Hematopoietic multipotent progenitor cell treated with erythropoietin and hydrocortisone succinate and interleukin-3 and kit ligand, for 4 days (in vitro differentiated cells): ENCODE measurements around the gene MBD6.
"Not testable (repeated sequence)": the region's sequence is repeated elsewhere in the genome, so short reads cannot be mapped to it uniquely, and the experiment has no call there.

Experiments used
- DNase-seq: peaks from one replicate; pipeline ENCODE4 v3.0.0-alpha.2; 2015

The MBD6 gene

GRCh38 chr12:57488402-57489156 is 34.0 kb upstream of the MBD6 start:
- DNase-seq: no peak

- no peak for DNase-seq
Measured at GRCh38 chr12:57489157-57489641, 33.4 kb upstream of the MBD6 start.

GRCh38 chr12:57490126-57490525 is 32.5 kb upstream of the MBD6 start:
- DNase-seq: no peak

GRCh38 chr12:57491393-57492280 is 31.0 kb upstream of the MBD6 start:
- peak; percentile 76 for DNase-seq

- DNase-seq: not testable (repeated sequence)
Measured at GRCh38 chr12:57495051-57495701, 27.4 kb upstream of the MBD6 start.

- no peak for DNase-seq
Measured at GRCh38 chr12:57496822-57497221, 25.8 kb upstream of the MBD6 start.

GRCh38 chr12:57497223-57498131 is 25.1 kb upstream of the MBD6 start:
- DNase-seq: no peak

- no peak for DNase-seq
Measured at GRCh38 chr12:57498132-57498502, 24.5 kb upstream of the MBD6 start.

GRCh38 chr12:57498571-57498970 is 24.1 kb upstream of the MBD6 start:
- DNase-seq: no peak

GRCh38 chr12:57500213-57500612 is 22.4 kb upstream of the MBD6 start:
- no peak for DNase-seq

- DNase-seq: not testable (repeated sequence)
Measured at GRCh38 chr12:57502311-57502969, 20.2 kb upstream of the MBD6 start.

- not testable (repeated sequence) for DNase-seq
Measured at GRCh38 chr12:57506541-57506940, 16.1 kb upstream of the MBD6 start.

GRCh38 chr12:57507796-57508195 is 14.8 kb upstream of the MBD6 start:
- DNase-seq: not testable (repeated sequence)

GRCh38 chr12:57511161-57511560 is 11.5 kb upstream of the MBD6 start:
- DNase-seq: no peak

GRCh38 chr12:57511588-57512325 is 10.9 kb upstream of the MBD6 start:
- no peak for DNase-seq

GRCh38 chr12:57512665-57513064 is 10.0 kb upstream of the MBD6 start:
- DNase-seq: no peak

GRCh38 chr12:57513266-57513665 is 9.4 kb upstream of the MBD6 start:
- DNase-seq: no peak

GRCh38 chr12:57513677-57514076 is 8.9 kb upstream of the MBD6 start:
- DNase-seq: not testable (repeated sequence)

- DNase-seq: not testable (repeated sequence)
Measured at GRCh38 chr12:57514246-57514645, 8.4 kb upstream of the MBD6 start.

- DNase-seq: no peak
Measured at GRCh38 chr12:57514720-57515407, 7.8 kb upstream of the MBD6 start.
